T-helper 2 cell (primary cell): ENCODE measurements around the gene VASH1.

Experiments used
- DNase-seq, 5 experiments: peaks; one replicate each; pipeline versions ENCODE4 v3.0.0 to v3.0.0-alpha.2; 2012 to 2022

The VASH1 gene

DNA sequence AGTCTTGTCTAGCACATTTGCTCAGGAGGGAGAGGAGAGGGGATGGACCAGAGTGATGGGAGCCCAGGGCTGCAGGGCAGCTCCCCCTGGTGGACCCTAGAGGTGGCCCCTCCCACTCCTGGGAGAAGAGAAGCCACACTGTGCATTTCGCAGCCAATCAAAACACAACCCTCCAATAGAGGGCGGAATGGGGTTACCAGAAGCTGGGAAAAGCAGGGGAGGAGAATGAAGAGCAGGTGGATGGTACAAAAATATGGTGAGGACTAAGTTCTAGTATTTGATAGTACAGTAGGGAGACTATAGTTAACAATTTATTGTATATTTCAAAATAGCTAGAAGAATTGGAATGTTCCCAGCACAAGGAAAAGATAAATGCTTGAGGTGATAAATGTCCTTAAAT is 23.6 kb downstream of the VASH1 start:
- DNase-seq = peak in 4 of 5 experiments; percentile 29 to 65 (median 37)

GRCh38 chr14:76786601-76787000 is 25.3 kb downstream of the VASH1 start:
- DNase-seq = no peak

DNA sequence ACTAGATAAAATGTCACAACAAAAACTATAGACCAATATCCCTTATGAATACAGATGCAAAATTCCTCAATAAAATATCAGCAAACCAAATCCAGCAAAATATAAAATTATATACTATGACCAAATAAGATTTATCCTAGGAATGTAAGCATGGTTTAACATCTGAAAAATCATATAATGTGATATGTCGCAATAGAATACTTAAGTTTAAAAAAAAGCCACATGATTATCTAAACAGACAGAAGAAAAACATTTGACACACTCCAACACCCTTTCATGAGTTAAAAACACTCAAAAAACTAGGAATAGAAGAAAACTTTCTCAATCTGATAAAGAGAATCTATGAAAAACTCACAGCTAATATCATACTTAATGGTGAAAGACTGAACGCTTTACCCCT is 31.2 kb downstream of the VASH1 start:
- no peak for DNase-seq

DNA sequence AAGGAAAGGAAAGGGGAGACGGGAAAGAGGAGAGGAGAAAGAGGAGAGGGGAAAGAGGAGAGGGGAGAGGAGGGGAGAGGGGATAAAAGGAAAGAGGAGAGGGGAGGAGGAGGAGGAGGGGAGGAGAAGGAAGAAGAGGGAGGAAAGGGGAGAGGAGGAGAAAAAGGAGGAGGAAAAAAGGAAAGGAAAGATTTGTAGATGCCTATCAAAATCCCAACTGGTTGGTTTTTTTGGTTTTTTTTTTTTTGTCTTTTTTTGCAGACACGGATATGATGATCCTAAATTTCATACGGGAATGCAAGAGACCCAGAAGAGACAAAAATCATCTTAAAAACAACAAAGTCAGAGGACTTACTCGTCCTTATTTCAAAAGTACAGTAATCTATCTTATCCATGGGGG is 32.1 kb downstream of the VASH1 start:
- no peak for DNase-seq

- no peak for DNase-seq
These were observed 32.7 kb downstream of the VASH1 start for GRCh38 chr14:76793956-76794355.

GRCh38 chr14:76806446-76806845 is 45.2 kb downstream of the VASH1 start:
- DNase-seq = no peak

- DNase-seq = no peak
These were observed 46.7 kb downstream of the VASH1 start for GRCh38 chr14:76808011-76808410.

GRCh38 chr14:76808990-76809389 is 47.7 kb downstream of the VASH1 start:
- no peak for DNase-seq

- DNase-seq = no peak
These were observed 49.3 kb downstream of the VASH1 start for GRCh38 chr14:76810525-76810924.

DNA sequence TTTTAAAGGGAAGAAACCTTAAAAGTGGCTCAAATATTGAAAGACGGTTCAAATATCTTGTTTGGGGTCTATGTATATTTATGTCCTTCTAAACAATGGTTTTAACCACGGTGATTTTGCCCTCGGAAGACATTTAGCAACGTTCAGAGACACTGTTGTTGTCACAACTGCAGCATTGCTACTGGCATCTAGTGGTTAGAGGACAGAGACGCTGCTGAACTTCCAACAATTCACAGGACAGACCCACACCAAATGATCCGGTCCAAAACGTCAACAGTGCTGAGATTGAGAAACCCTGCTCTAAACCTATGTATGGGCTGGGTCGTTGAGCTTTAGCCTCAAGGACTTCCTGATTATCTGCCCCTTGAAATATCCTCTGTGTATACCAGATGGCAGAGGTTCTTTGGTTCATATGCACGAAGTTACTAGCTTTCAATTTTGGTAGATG is 49.7 kb downstream of the VASH1 start:
- DNase-seq = peak in 1 of 5 experiments; percentile 57

DNA sequence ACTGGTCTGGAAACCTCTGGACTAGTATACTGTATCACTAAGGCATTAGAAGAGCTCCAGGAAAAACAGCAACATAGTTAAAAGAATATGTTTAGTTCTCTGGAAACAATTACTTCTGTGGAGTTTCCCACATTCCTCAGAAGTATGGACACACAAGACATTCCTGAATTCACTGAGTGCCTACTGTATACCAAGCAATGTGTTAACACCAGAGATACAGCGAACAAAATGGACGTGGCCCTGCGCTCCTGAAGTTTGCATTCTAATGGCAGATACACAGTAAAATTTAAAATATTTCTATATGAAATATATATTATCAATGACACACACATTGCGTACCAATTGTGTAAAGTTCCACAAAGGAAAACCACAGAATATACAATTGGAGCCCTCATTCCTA is 50.3 kb downstream of the VASH1 start:
- no peak for DNase-seq

- DNase-seq = no peak
These were observed 50.8 kb downstream of the VASH1 start for GRCh38 chr14:76812093-76812421.

DNA sequence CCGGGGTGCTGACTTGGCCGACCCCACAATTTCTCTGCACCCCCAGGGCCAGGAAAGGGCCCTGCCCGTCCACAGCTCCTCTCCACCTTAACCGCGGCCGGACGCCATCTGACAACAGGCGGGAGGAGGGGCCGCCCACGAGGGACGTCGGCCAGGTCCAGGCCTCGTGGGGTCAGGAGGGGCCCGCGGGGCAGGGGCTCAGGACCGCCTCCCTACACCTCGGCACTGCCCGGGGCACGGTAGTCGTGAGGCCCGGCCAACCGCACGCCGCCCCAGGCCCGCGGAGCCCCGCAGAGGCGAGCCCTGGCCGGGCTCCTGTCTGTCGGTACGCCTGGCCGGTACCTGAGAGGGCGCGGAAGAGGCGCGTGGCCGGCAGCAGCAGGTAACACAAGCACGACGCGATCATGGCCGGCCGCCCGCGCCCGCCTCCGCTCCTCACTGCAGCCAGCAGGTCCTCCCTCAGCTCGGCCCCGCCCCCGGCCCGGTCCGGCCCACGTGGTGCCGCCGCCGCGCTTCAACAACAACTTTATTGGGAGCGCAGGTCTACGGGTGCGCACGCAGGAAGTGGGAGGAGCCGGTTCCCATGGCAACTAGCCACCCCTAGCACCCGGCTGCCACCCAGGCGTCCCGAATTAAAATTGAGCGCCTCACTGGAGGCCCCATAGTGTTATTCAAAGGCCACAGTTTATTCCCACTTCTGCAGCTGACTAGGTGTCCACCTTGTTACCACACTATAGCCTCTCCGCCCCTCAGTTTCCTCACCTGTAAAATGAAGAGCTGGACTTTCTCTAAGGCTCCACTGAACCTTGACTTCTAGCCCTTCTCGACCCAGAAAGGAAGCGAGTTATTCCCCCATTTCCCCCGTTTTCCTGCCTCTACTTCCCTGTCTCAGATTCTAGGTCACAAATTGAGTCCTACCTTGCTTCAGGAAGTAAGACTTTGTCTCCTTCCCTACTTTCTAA is 51.4 kb downstream of the VASH1 start, which contains the start of gene ANGEL1:
ANGEL1 (minus strand) TSS at position 461 of the 962 bp plus-strand sequence; CDS start at position 406, 55 bp downstream.
- DNase-seq = peak; percentile 95 to 98 (median 95)

- no peak for DNase-seq
These were observed 53.7 kb downstream of the VASH1 start for GRCh38 chr14:76814726-76815645.

DNA sequence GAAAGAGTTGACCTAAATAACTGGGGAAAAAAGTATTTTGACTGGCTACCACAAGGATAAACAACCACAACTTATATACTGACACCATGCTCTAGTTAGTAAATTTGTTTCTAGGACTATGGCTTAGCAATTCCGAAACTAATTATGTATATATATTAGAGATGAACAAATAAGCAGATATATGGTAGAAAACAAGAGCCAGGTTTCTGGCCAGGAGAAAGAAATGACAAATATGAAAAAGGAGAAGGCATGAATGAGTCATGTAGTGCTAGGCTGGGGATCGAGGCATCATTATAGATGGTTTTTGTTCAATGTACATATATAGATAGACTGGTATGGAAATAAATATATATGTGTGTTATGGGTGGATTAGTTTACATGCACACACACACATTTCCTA is 59.4 kb downstream of the VASH1 start:
- DNase-seq = no peak

GRCh38 chr14:76826122-76826521 is 64.9 kb downstream of the VASH1 start, which contains the start of gene LRRC74A:
TSS of gene LRRC74A (plus strand) at chr14:76826408. CDS start at chr14:76826698, 290 bp downstream.
- no peak for DNase-seq

DNA sequence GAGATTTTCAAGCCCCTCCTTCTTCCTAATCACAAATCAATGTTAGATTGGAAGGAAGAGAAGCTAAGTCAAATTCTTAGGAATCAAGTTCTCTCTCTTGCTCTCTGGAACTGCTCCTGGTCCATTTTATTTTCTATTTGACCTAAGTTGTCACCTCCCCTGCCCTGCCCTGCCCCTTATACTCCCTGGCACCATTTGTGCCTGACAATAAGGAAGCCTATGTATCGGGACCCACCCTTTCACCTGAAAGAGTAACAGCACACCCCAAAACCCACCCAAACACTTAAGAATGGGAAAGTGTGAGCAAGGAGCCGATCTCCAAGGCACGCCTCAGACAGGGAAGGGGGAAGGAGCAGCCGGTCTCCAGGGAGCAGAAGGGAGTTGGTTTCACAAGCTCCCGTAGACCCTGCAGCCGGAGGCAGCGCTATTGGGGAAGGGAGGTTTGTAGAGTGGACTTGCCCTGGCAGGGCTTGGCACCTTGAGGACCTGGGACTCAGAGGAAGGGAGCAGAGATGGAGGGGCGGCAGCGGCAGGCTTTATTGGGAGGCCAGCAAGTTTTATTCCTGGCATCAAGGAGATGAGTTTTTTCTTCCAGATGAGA is 66.5 kb downstream of the VASH1 start:
- DNase-seq = no peak

DNA sequence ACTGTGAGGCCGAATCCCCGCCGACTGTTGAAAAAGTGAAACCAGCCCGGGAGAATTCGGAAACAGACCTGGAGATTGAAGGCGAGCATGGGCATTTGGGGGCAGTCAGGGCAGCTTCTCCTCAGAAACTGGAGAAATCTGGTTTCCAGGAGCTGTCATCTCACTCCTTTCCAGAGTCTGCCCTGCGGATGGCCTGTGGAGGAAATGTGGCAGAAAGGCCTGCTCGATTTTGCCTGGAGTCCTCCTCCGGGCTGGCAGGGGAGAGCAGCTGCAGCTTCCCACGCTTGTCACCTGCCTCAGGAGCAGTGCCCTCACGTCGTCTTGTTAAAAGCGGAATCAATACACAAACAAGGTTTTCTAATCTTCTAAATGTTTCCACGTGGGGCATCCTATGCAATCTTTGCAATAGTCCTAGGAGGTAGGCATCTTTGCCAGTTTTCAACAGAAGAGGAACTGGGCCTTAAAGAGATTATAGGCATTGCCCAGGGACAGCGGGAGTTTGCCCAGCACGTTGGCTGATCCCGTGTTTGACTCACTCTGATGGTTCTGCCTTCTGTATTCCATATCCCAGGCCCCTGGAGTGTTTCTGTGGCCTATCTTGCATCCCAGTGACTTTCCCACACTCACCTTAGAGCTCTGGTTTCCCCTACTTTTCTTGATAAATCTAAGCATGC is 67.2 kb downstream of the VASH1 start:
- no peak for DNase-seq

DNA sequence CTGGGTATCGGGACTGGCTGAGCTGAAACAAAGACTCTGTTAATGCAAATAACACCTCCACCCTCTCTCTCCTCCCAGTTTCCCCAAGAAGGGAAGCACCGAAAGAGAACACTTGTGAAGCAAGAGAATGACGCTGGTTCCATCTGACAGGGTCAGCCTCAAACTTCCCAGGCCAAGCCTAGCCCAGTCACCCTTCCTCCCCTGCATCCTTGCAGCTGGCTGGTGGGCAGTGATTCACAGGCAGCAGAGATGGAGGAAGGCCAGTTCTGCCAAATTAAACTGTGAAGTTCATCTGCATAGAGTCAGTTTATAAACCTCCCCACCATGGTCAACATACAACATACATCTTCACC is 67.7 kb downstream of the VASH1 start:
- no peak for DNase-seq

- no peak for DNase-seq
These were observed 68.6 kb downstream of the VASH1 start for GRCh38 chr14:76829650-76830421.

GRCh38 chr14:76830556-76830955 is 69.3 kb downstream of the VASH1 start:
- no peak for DNase-seq
